Astrocyte (in vitro differentiated cells and primary cell): Measurements from ENCODE around the gene LMF1.

Experiments used
- EZH2 ChIP-seq: IDR thresholded peaks from 2 replicates; pipeline ENCODE4 v1.6.1; 2012; ENCODE audit warnings: mild to moderate bottlenecking, low read length, inconsistent platforms; ENCODE audit not compliant: insufficient read depth
- TF ChIP-seq, protein P1 (sequence below): IDR thresholded peaks from 2 replicates; pipeline ENCODE4 v1.5.1; 2011; ENCODE audit warnings: low read depth, mild to moderate bottlenecking, inconsistent platforms, low read length, moderate library complexity; ENCODE audit not compliant: insufficient read depth

DNA sequence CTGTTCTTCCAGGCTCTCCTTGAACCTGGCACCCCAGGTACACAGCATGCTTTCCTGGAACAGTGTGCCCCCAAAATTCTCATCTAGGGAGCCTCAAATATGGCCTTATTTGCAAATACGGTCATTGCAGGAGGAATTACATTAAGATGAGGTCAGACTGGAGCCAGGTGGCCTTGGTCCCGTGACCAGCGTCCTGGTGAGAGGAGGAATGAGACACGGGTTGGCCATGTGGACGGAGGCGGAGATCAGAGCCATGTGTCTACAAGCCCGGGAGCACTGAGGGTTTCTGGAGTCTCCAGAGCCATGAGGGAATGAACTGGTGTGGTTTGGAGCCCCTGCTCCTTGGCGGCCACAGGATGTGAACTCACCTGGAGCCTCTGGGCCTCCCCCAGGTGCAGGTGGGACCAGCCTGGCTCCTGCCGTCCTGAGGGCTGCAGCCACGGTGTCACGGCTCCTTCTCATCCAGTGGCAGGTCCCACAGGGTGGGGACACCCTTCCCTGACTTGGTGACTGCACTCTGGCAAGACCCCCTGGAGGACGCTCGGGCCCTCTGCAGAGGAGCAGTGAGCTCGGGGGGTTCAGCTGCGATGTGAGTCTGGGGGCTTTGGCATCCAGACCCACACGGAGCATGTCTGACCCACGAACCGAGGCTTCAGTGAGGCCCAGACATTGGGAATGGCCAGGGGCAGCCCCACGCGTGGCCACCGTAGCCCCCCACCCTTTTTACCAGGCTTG, 148.4 kb downstream of the LMF1 start:
- no peak for TF ChIP-seq EZH2
- TF ChIP-seq, protein P1, sequence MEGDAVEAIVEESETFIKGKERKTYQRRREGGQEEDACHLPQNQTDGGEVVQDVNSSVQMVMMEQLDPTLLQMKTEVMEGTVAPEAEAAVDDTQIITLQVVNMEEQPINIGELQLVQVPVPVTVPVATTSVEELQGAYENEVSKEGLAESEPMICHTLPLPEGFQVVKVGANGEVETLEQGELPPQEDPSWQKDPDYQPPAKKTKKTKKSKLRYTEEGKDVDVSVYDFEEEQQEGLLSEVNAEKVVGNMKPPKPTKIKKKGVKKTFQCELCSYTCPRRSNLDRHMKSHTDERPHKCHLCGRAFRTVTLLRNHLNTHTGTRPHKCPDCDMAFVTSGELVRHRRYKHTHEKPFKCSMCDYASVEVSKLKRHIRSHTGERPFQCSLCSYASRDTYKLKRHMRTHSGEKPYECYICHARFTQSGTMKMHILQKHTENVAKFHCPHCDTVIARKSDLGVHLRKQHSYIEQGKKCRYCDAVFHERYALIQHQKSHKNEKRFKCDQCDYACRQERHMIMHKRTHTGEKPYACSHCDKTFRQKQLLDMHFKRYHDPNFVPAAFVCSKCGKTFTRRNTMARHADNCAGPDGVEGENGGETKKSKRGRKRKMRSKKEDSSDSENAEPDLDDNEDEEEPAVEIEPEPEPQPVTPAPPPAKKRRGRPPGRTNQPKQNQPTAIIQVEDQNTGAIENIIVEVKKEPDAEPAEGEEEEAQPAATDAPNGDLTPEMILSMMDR, result no peak
